Activated CD8-positive, alpha-beta memory T cell treated with anti-CD3 and anti-CD28 coated beads, Interleukin-2, amount 10 ng/mL, durations not matched to agents 7 days and 5 days (primary cell): Measurements from ENCODE around the gene MCRS1. TPM values are rescaled to one million over a fixed set of nuclear protein-coding genes. Genes with fewer than 3 reads are reported as not detected.

Source experiments
- ATAC-seq: fragments of 150-1000 bp; cut with Tn5 transposase; one replicate; pipeline ENCODE4 v1.10.0; 2021; ENCODE audit warnings: moderate library complexity
- CTCF ChIA-PET: fragments of 350-600 bp; sonication (Branson Sonifier 250); formaldehyde crosslinking; loops from one replicate; lab custom pipeline; 2021; ENCODE audit warnings: antibody characterized with exemption; lab: Charles Lee
- DNase-seq: peaks from one replicate; pipeline ENCODE4 v3.0.0-alpha.2; 2020
- H3K27ac Mint-ChIP-seq: one replicate; pipeline ENCODE4 v1.8.0; 2021; ENCODE audit warnings: mild to moderate bottlenecking, mixed read lengths
- H3K27me3 Mint-ChIP-seq: one replicate; pipeline ENCODE4 v1.8.0; 2021; ENCODE audit warnings: mixed read lengths
- H3K36me3 Mint-ChIP-seq: one replicate; pipeline ENCODE4 v1.8.0; 2021; ENCODE audit warnings: mild to moderate bottlenecking, mixed read lengths
- H3K4me1 Mint-ChIP-seq: one replicate; pipeline ENCODE4 v1.8.0; 2021; ENCODE audit warnings: mixed read lengths
- H3K4me3 Mint-ChIP-seq: one replicate; pipeline ENCODE4 v1.8.0; 2021; ENCODE audit warnings: mild to moderate bottlenecking, moderate library complexity, mixed read lengths
- H3K9me3 Mint-ChIP-seq: one replicate; pipeline ENCODE4 v1.8.0; 2022; ENCODE audit warnings: low read depth, mixed read lengths
- total RNA-seq, 2 experiments: library from RNA; stranded (reverse); gene quantifications; one replicate each; pipeline ENCODE4 v1.2.3, GENCODE V29; 2021

MCRS1 gene
- total RNA-seq, 2 experiments from 2014 or later: 70.1 to 72.1 TPM

DNA sequence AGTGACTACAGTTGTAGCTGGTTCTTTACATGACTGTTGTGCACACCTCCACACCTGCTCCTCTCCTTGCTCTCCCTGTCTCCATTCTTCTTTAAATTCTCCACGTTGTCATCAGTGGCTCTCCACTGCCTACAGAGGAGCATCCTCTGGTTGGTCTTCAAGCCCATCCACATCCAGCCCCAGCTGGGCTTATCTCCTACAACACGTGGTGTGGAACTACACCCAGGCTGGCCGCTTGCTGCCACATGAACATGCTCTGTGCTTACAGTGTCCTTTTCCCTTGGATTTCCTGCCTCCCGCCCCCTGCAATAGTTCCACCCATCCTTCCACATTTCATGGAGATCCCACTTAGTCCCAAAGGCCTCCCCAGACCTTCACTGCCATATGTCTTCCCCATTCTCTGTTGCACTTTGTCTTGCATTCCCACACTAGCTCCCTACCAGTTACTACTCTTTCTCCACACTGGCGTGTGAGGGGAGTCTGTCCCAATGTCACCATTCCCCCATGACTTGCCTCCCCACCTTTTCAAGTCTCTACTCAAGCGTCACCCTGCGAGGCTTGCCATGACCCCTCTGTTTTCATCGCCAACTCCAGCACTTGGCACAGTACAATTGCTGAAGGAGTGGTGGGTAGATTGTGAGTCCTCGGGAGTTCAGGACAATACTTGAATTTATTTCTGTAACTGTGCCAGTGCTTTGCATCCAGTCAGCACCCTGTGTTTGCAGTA, 9.8 kb upstream of the MCRS1 start:
- no peak for ATAC-seq
- DNase-seq: no peak
- H3K36me3 Mint-ChIP-seq: peaks cover 4% of the 10 kb centered on the region
- H3K27ac Mint-ChIP-seq: no peak overlapping the region
- H3K27me3 Mint-ChIP-seq: no peaks in the 10 kb centered on the region
- H3K4me1 Mint-ChIP-seq: peaks cover 20% of the 10 kb centered on the region
- H3K4me3 Mint-ChIP-seq: no peak overlapping the region
- H3K9me3 Mint-ChIP-seq: no peaks in the 10 kb centered on the region
- CTCF ChIA-PET: interaction anchor here (1.4 to 10.0 kb wide), 5 partner anchors 21 to 220 kb away, joined by 4 to 96 read pairs (median 4); partner anchors contain the start of gene PRPF40B

- DNase-seq (no peak), ATAC-seq (peak; percentile 16)
- H3K36me3 Mint-ChIP-seq: peaks cover 7% of the 10 kb centered on the region
- peak overlapping the region; percentile 88 for H3K4me3 Mint-ChIP-seq
- H3K9me3 Mint-ChIP-seq: no peaks in the 10 kb centered on the region
- H3K27me3 Mint-ChIP-seq: no peaks in the 10 kb centered on the region
- H3K4me1 Mint-ChIP-seq: peaks cover 50% of the 10 kb centered on the region
- H3K27ac Mint-ChIP-seq: peak overlapping the region; percentile 96
- CTCF ChIA-PET: interaction anchor here (0.7 to 1.0 kb wide), 2 partner anchors 13 to 76 kb away, joined by 3 read pairs; no protein-coding TSS in a partner anchor
Observed at GRCh38 chr12:49568442-49569162, 660 bp upstream of the MCRS1 start.

DNA sequence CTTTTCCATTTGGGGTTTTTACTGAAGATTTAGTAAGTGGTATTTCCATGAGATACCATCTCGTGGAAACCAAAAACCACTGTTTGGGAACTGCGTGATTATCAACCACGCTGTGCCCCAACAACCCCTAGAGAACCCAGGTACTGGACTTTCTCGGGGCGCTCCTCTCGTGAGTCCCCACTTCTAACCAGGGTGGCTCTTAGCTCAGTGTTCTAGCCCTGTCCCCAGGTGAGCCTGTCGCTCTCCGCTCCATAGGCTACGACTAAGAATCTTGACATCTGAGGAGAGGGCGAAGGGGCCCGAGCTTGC, 686 bp downstream of the MCRS1 start:
- Mint-ChIP-seq H3K4me1 (peaks cover 58% of the 10 kb centered on the region), H3K27ac (peak overlapping the region; percentile 96), H3K4me3 (peak overlapping the region; percentile 88), H3K9me3 (no peaks in the 10 kb centered on the region), H3K27me3 (no peaks in the 10 kb centered on the region), H3K36me3 (peaks cover 15% of the 10 kb centered on the region)
- CTCF ChIA-PET: interaction anchor here (0.7 to 8.2 kb wide), 10 partner anchors 9 to 503 kb away, joined by 3 to 56 read pairs (median 4); partner anchors contain the start of genes DNAJC22, FAM186B and TMBIM6
- DNase-seq: no peak
- ATAC-seq: peak; percentile 23

- CTCF ChIA-PET: interaction anchor here (1.5 to 8.2 kb wide), 5 partner anchors 10 to 502 kb away, joined by 3 to 56 read pairs (median 7); partner anchors contain the start of gene DNAJC22
- Mint-ChIP-seq H3K27me3 (no peaks in the 10 kb centered on the region), H3K27ac (peak overlapping the region; percentile 46), H3K9me3 (no peaks in the 10 kb centered on the region), H3K4me1 (peaks cover 60% of the 10 kb centered on the region), H3K36me3 (peaks cover 17% of the 10 kb centered on the region), H3K4me3 (no peak overlapping the region)
- no peak for ATAC-seq
- no peak for DNase-seq
Observed at GRCh38 chr12:49566361-49566760, 1.6 kb downstream of the MCRS1 start.

GRCh38 chr12:49565406-49566265, 2.3 kb downstream of the MCRS1 start:
- ATAC-seq (no peak), DNase-seq (peak; percentile 69)
- H3K4me1 Mint-ChIP-seq: peaks cover 66% of the 10 kb centered on the region
- H3K4me3 Mint-ChIP-seq: peak overlapping the region; percentile 35
- H3K9me3 Mint-ChIP-seq: no peaks in the 10 kb centered on the region
- CTCF ChIA-PET: interaction anchor here (1.1 to 8.2 kb wide), 7 partner anchors 11 to 218 kb away, joined by 3 to 56 read pairs (median 6); partner anchors contain the start of gene SPATS2
- H3K36me3 Mint-ChIP-seq: peaks cover 20% of the 10 kb centered on the region
- no peaks in the 10 kb centered on the region for H3K27me3 Mint-ChIP-seq
- peak overlapping the region; percentile 74 for H3K27ac Mint-ChIP-seq

- peak overlapping the region; percentile 74 for H3K27ac Mint-ChIP-seq
- H3K9me3 Mint-ChIP-seq: no peaks in the 10 kb centered on the region
- H3K27me3 Mint-ChIP-seq: no peaks in the 10 kb centered on the region
- DNase-seq: peak; percentile 76
- peak; percentile 20 for ATAC-seq
- H3K36me3 Mint-ChIP-seq: peaks cover 24% of the 10 kb centered on the region
- H3K4me1 Mint-ChIP-seq: peaks cover 67% of the 10 kb centered on the region
- CTCF ChIA-PET: interaction anchor here (1.1 to 8.2 kb wide), 6 partner anchors 11 to 217 kb away, joined by 3 to 56 read pairs (median 6); partner anchors contain the start of gene SPATS2
- H3K4me3 Mint-ChIP-seq: peak overlapping the region; percentile 35
Observed at GRCh38 chr12:49564686-49565405, 3.1 kb downstream of the MCRS1 start.

GRCh38 chr12:49563951-49564685, 3.8 kb downstream of the MCRS1 start:
- Mint-ChIP-seq H3K27ac (peak overlapping the region; percentile 74), H3K4me1 (peaks cover 67% of the 10 kb centered on the region)

DNA sequence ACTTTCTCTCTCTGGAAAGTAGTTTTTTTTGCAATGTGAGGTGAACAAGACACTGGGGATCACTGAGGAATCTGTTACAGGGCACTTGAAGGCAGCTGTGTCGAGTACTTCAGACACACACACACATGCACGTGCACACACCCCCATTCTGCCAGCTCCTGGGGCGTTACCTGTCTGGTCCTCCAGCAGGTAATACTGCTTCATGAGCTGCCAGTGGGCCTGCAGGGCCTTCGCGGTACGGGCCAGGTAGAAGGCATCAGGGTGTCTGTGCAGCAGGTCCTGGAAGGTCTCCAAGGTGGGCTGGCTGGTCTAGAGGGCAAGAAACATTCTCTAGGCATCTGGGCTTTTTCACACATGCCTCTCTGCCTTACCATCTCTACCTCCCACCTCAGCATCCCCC, 5.1 kb downstream of the MCRS1 start:
- DNase-seq (no peak), ATAC-seq (no peak)
- no peaks in the 10 kb centered on the region for H3K9me3 Mint-ChIP-seq
- no peaks in the 10 kb centered on the region for H3K27me3 Mint-ChIP-seq
- H3K36me3 Mint-ChIP-seq: peaks cover 33% of the 10 kb centered on the region
- H3K4me1 Mint-ChIP-seq: peaks cover 61% of the 10 kb centered on the region
- CTCF ChIA-PET: interaction anchor here (0.8 to 8.2 kb wide), 4 partner anchors 9 to 204 kb away, joined by 3 to 56 read pairs (median 26); no protein-coding TSS in a partner anchor
- no peak overlapping the region for H3K27ac Mint-ChIP-seq
- no peak overlapping the region for H3K4me3 Mint-ChIP-seq

More at GRCh38 chr12:49563951-49564685, 3.8 kb downstream of the MCRS1 start:
- CTCF ChIA-PET: interaction anchor here (1.1 to 8.2 kb wide), 7 partner anchors 10 to 216 kb away, joined by 3 to 56 read pairs (median 7); partner anchors contain the start of gene SPATS2
- ATAC-seq (no peak), DNase-seq (no peak)
- no peaks in the 10 kb centered on the region for H3K27me3 Mint-ChIP-seq
- no peaks in the 10 kb centered on the region for H3K9me3 Mint-ChIP-seq
- peaks cover 28% of the 10 kb centered on the region for H3K36me3 Mint-ChIP-seq
- H3K4me3 Mint-ChIP-seq: peak overlapping the region; percentile 42

GRCh38 chr12:49562233-49562632, 5.7 kb downstream of the MCRS1 start:
- H3K27ac Mint-ChIP-seq: no peak overlapping the region
- no peak overlapping the region for H3K4me3 Mint-ChIP-seq
- H3K9me3 Mint-ChIP-seq: no peaks in the 10 kb centered on the region
- H3K4me1 Mint-ChIP-seq: peaks cover 59% of the 10 kb centered on the region
- H3K36me3 Mint-ChIP-seq: peaks cover 33% of the 10 kb centered on the region
- DNase-seq (no peak), ATAC-seq (no peak)
- H3K27me3 Mint-ChIP-seq: no peaks in the 10 kb centered on the region
- CTCF ChIA-PET: interaction anchor here (0.9 to 8.2 kb wide), 5 partner anchors 8 to 215 kb away, joined by 3 to 56 read pairs (median 13); no protein-coding TSS in a partner anchor

GRCh38 chr12:49560695-49561094, 7.2 kb downstream of the MCRS1 start:
- Mint-ChIP-seq H3K36me3 (peaks cover 33% of the 10 kb centered on the region), H3K27me3 (no peaks in the 10 kb centered on the region), H3K9me3 (no peaks in the 10 kb centered on the region), H3K4me1 (peaks cover 44% of the 10 kb centered on the region), H3K27ac (peak overlapping the region; percentile 4), H3K4me3 (no peak overlapping the region)
- CTCF ChIA-PET: interaction anchor here (0.7 to 8.2 kb wide), 5 partner anchors 7 to 201 kb away, joined by 3 to 56 read pairs (median 3); no protein-coding TSS in a partner anchor
- DNase-seq (no peak), ATAC-seq (no peak)

DNA sequence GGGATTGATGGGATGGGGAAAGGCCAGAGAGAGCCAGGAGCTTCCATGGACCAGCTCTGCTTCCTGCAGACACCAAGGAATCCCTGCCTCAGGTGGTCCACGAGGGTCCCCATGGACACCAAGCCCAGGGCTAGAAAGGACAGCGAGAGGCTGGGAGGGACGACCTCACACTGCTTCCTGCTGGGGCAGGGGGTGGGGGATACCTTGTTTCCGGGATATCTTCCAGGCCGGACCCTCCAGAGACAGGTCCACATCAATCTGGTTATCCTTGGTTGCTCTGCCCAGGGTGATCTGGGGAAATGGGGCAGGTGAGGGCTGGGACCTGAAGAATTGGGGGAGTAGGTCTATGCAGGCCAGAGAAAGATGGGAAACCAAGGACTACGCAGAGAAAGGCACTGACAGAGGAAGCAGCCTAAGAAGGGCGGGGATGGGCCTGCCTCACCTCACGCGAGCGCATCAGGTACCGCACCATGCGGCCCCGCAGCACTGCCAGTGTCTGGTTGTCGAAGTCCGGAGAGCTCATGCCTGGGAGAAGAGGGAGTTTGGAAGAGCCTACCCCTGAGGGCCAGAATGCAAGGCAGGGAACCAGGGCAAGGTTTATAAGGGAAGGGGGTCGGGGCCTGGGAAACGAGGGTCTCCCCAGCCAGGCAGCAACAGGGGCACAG, 8.8 kb downstream of the MCRS1 start:
- Mint-ChIP-seq H3K9me3 (no peaks in the 10 kb centered on the region), H3K36me3 (peaks cover 32% of the 10 kb centered on the region), H3K27ac (no peak overlapping the region), H3K4me1 (peaks cover 29% of the 10 kb centered on the region), H3K4me3 (no peak overlapping the region), H3K27me3 (no peaks in the 10 kb centered on the region)
- no peak for DNase-seq
- CTCF ChIA-PET: interaction anchor here (1.4 to 3.2 kb wide), 2 partner anchors 22 to 65 kb away, joined by 4 to 13 read pairs; no protein-coding TSS in a partner anchor
- no peak for ATAC-seq
